B cell (primary cell): ENCODE results near the gene TIAM1. TPM values are rescaled to one million over a fixed set of nuclear protein-coding genes. Genes with fewer than 3 reads are reported as not detected.

Source experiments
- ATAC-seq: fragments of 200-7000 bp; cut with Tn5 transposase; one replicate; pipeline ENCODE4 v1.10.0; 2021; ENCODE audit warnings: low read depth, mild to moderate bottlenecking, moderate number of reproducible peaks, moderate library complexity
- CTCF ChIA-PET: fragments of 350-600 bp; sonication (Branson Sonifier 250); formaldehyde crosslinking; loops from one replicate; lab custom pipeline; 2021; ENCODE audit warnings: antibody characterized with exemption, inconsistent platforms; lab: Charles Lee
- POLR2A ChIA-PET: fragments of 350-600 bp; sonication (Branson Sonifier 250); formaldehyde crosslinking; loops from one replicate; lab custom pipeline; 2021; ENCODE audit warnings: antibody characterized with exemption; lab: Charles Lee
- DNase-seq: peaks from one replicate; pipeline ENCODE4 v3.0.0; 2013
- H2AFZ ChIP-seq: 2 replicates; pipeline ENCODE4 v1.6.1; 2012; ENCODE audit warnings: mild to moderate bottlenecking, low read depth, low read length; ENCODE audit not compliant: insufficient read depth, poor library complexity, severe bottlenecking
- H3K27ac ChIP-seq, 2 donors: 1 replicate in 1 of 2; 2 replicates in 1 of 2; pipeline ENCODE4 v1.5.1; 2012 to 2013; ENCODE audit warnings: low read length in 2 of 2, mild to moderate bottlenecking in 2 of 2, moderate library complexity in 1 of 2
- H3K27me3 ChIP-seq, 4 experiments: fragments of 200-600 bp in 1 of 4; sonication (generic) in 1 of 4; replicated peaks in 1 of 4; 1 replicate in 2 of 4; 2 replicates in 2 of 4; pipeline versions ENCODE4 v1.6.1 to v1.7.0; 2013 to 2016; ENCODE audit warnings: low read length in 3 of 4, mild to moderate bottlenecking in 2 of 4, mixed read lengths in 1 of 4, moderate library complexity in 1 of 4; ENCODE audit not compliant: insufficient read depth in 4 of 4, control insufficient read depth in 3 of 4; ENCODE audit errors: control extremely low read depth in 1 of 4
- H3K36me3 ChIP-seq, 2 experiments: replicated peaks in 1 of 2; 1 replicate in 1 of 2; 2 replicates in 1 of 2; pipeline versions ENCODE4 v1.6.1 to v1.7.1; 2013; ENCODE audit warnings: low read length in 1 of 2; ENCODE audit not compliant: insufficient read depth in 2 of 2, control insufficient read depth in 1 of 2; ENCODE audit errors: control extremely low read depth in 1 of 2, extremely low read depth in 1 of 2
- H3K4me1 ChIP-seq, 2 donors: fragments of 200-600 bp in 1 of 2; sonication (generic) in 1 of 2; 1 replicate in 1 of 2; 2 replicates in 1 of 2; pipeline versions ENCODE4 v1.5.1 to v1.6.1; 2013 to 2017; ENCODE audit warnings: low read length in 2 of 2; ENCODE audit not compliant: control insufficient read depth in 2 of 2, insufficient read depth in 2 of 2
- H3K4me2 ChIP-seq: replicated peaks from 2 replicates; pipeline ENCODE3; 2012; ENCODE audit warnings: mild to moderate bottlenecking, low read depth, low read length; ENCODE audit not compliant: poor library complexity, severe bottlenecking
- H3K4me3 ChIP-seq, 5 experiments: fragments of 200-600 bp in 1 of 5; sonication (generic) in 1 of 5; 1 replicate in 3 of 5; 2 replicates in 2 of 5; pipeline versions ENCODE4 v1.5.1 to v1.7.0; 2011 to 2016; ENCODE audit warnings: low read length in 4 of 5, mild to moderate bottlenecking in 4 of 5, low read depth in 2 of 5, control low read depth in 1 of 5, moderate library complexity in 1 of 5; ENCODE audit not compliant: insufficient read depth in 1 of 5; ENCODE audit errors: control extremely low read depth in 1 of 5, extremely low read depth in 1 of 5
- H3K79me2 ChIP-seq: fragments of 200-600 bp; sonication (generic); one replicate; pipeline ENCODE4 v1.6.0; 2016; ENCODE audit warnings: low read length; ENCODE audit not compliant: control insufficient read depth, insufficient read depth
- H3K9ac ChIP-seq: fragments of 200-600 bp; sonication (generic); 2 replicates; pipeline ENCODE4 v1.6.1; 2017; ENCODE audit warnings: mild to moderate bottlenecking, low read length, moderate library complexity
- H3K9me3 ChIP-seq, 3 donors: one replicate each; pipeline versions ENCODE4 v1.6.1 to v1.7.1; 2013; ENCODE audit warnings: low read length in 2 of 3; ENCODE audit not compliant: control insufficient read depth in 2 of 3, insufficient read depth in 1 of 3; ENCODE audit errors: control extremely low read depth in 1 of 3
- H4K20me1 ChIP-seq: 2 replicates; pipeline ENCODE4 v1.6.0; 2012; ENCODE audit warnings: mild to moderate bottlenecking, low read length; ENCODE audit not compliant: insufficient read depth, control insufficient read depth, poor library complexity, severe bottlenecking
- H3K27ac Mint-ChIP-seq: one replicate; pipeline ENCODE4 v1.8.0; 2021; ENCODE audit warnings: mixed read lengths
- H3K27me3 Mint-ChIP-seq: one replicate; pipeline ENCODE4 v1.8.0; 2021; ENCODE audit warnings: mixed read lengths
- H3K4me1 Mint-ChIP-seq: one replicate; pipeline ENCODE4 v1.8.0; 2021; ENCODE audit warnings: mixed read lengths
- H3K4me3 Mint-ChIP-seq: one replicate; pipeline ENCODE4 v1.8.0; 2021; ENCODE audit warnings: mixed read lengths
- H3K9me3 Mint-ChIP-seq: one replicate; pipeline ENCODE4 v1.8.0; 2022; ENCODE audit warnings: mixed read lengths; ENCODE audit not compliant: insufficient read depth
- CTCF ChIP-seq: fragments of 200-600 bp; IDR thresholded peaks from one replicate; pipeline ENCODE4 v1.8.0; 2022; ENCODE audit warnings: antibody characterized with exemption, mild to moderate bottlenecking
- EZH2 ChIP-seq: IDR thresholded peaks from 2 replicates; pipeline ENCODE4 v1.6.1; 2012; ENCODE audit warnings: borderline replicate concordance, low read depth, mild to moderate bottlenecking, moderate library complexity, low read length; ENCODE audit not compliant: insufficient read depth, poor library complexity, severe bottlenecking
- WGBS: methylation state at CpG from one replicate; pipeline ENCODE4 v1.1.5; 2013; ENCODE audit warnings: missing lambda C conversion rate; ENCODE audit not compliant: insufficient coverage; 5-methylcytosine and 5-hydroxymethylcytosine counted together
- intact Hi-C: fragments of 100-400 bp; cut with micrococcal nuclease; formaldehyde crosslinking; loops from one replicate; pipeline ENCODE4 v1.10.0; 2022
- polyA plus RNA-seq: library from polyadenylated mRNA; depleted of rRNA; stranded (reverse); fragments of >200 nt; gene quantifications from 2 replicates; pipeline ENCODE4 v1.2.3, GENCODE V29; 2012
- total RNA-seq, 2 donors: library from RNA; stranded (reverse); fragments of 120-200 nt in 1 of 2; gene quantifications; 1 replicate in 1 of 2; 2 replicates in 1 of 2; pipeline versions ENCODE4 v1.2.3 to v1.2.4, GENCODE V29; 2013 to 2022

The TIAM1 gene
- total and polyA plus RNA-seq, 2 donors (not counting 1 experiment from before 2014, with no cell fraction given), result 0.51 to 1.0 TPM

GRCh38 chr21:31087639-31088473 lies 256.2 kb downstream of the TIAM1 start:
- Histone ChIP-seq H3K79me2 (no peaks in the 10 kb centered on the region), H4K20me1 (no peaks in the 10 kb centered on the region), H3K9ac (no peak overlapping the region), H2AFZ (peak overlapping the region; percentile 25), H3K27me3 (no peaks in the 10 kb centered on the region), H3K36me3 (no peaks in the 10 kb centered on the region), H3K27ac (no peak overlapping the region), H3K4me2 (no peak overlapping the region), H3K9me3 (peaks cover 0 to 6% (median 0%) of the 10 kb centered on the region in 3 donors), H3K4me1 (no peaks in the 10 kb centered on the region), H3K4me3 (no peak overlapping the region)
- Mint-ChIP-seq H3K9me3 (peaks cover 2% of the 10 kb centered on the region), H3K27ac (no peak overlapping the region), H3K4me1 (peaks cover 3% of the 10 kb centered on the region), H3K4me3 (no peak overlapping the region), H3K27me3 (peaks cover 3% of the 10 kb centered on the region)
- ChIA-PET POLR2A (no interaction called here), CTCF (interaction anchor here (0.8 to 2.4 kb wide), 4 partner anchors 8 to 1043 kb away, joined by 3 to 13 read pairs (median 4); no protein-coding TSS in a partner anchor)
- WGBS, result 60% methylated on average over 27 of the region's 34 CpGs
- ATAC-seq (no peak), DNase-seq (no peak)
- intact Hi-C loops, result loop anchor here (5.0 to 10.0 kb wide), 2 partner anchors 256 to 1613 kb away; no protein-coding TSS in a partner anchor
- no peak for TF ChIP-seq EZH2
- TF ChIP-seq CTCF, result no peak

- POLR2A ChIA-PET, result no interaction called here
- ATAC-seq (no peak), DNase-seq (no peak)
- peaks cover 2% of the 10 kb centered on the region for H3K9me3 Mint-ChIP-seq
- Histone ChIP-seq H3K9me3 (peaks cover 0 to 6% (median 0%) of the 10 kb centered on the region in 3 donors), H2AFZ (no peak overlapping the region), H4K20me1 (no peaks in the 10 kb centered on the region), H3K27ac (no peak overlapping the region), H3K27me3 (no peaks in the 10 kb centered on the region), H3K4me1 (no peaks in the 10 kb centered on the region), H3K9ac (no peak overlapping the region), H3K4me2 (no peak overlapping the region), H3K79me2 (no peaks in the 10 kb centered on the region), H3K36me3 (no peaks in the 10 kb centered on the region), H3K4me3 (no peak overlapping the region)
- TF ChIP-seq EZH2 (no peak), CTCF (no peak)
- H3K4me3 Mint-ChIP-seq, result no peak overlapping the region
- 79% methylated on average over 3 of the region's 6 CpGs for WGBS
- H3K4me1 Mint-ChIP-seq, result peaks cover 3% of the 10 kb centered on the region
- peaks cover 3% of the 10 kb centered on the region for H3K27me3 Mint-ChIP-seq
- no peak overlapping the region for H3K27ac Mint-ChIP-seq
- intact Hi-C loops, result loop anchor here (5.0 to 10.0 kb wide), 2 partner anchors 252 to 1610 kb away; no protein-coding TSS in a partner anchor
- CTCF ChIA-PET, result interaction anchor here (1.8 kb wide), 1 partner anchor 1041 kb away, joined by 5 read pairs; no protein-coding TSS in a partner anchor
These were observed 259.4 kb downstream of the TIAM1 start for GRCh38 chr21:31084689-31085088.
